ENCODE measurements around the gene KRTAP9-2. TPM values are rescaled to one million over a fixed set of nuclear protein-coding genes. Genes with fewer than 3 reads are reported as not detected.
"Not testable (repeated sequence)": the region's sequence is repeated elsewhere in the genome, so short reads cannot be mapped to it uniquely, and the experiment has no call there.

The KRTAP9-2 gene
- polyA plus RNA-seq, 4 donors: not detected

- not testable (repeated sequence) for DNase-seq (ENCODE audit: low read depth in 4 of 4, low spot score in 2 of 4)
Measured at GRCh38 chr17:41232399-41233105, 6.1 kb downstream of the KRTAP9-2 start, which contains the start of gene KRTAP9-3. Gene KRTAP9-3 (plus strand): TSS chr17:41232449. CDS start chr17:41232502, 53 bp downstream.

GRCh38 chr17:41237116-41237515, 10.7 kb downstream of the KRTAP9-2 start:
- not testable (repeated sequence) for DNase-seq (ENCODE audit: low read depth in 4 of 4, low spot score in 2 of 4)

- DNase-seq (ENCODE audit: low read depth in 4 of 4, low spot score in 2 of 4): not testable (repeated sequence)
Measured at GRCh38 chr17:41237949-41238437, 11.5 kb downstream of the KRTAP9-2 start, which contains the start of gene KRTAP9-8. Gene KRTAP9-8 (plus strand): TSS chr17:41237999. CDS start chr17:41238052, 53 bp downstream.

- not testable (repeated sequence) for DNase-seq (ENCODE audit: low read depth in 4 of 4, low spot score in 2 of 4)
Measured at GRCh38 chr17:41246995-41247787, 20.7 kb downstream of the KRTAP9-2 start.

- DNase-seq (ENCODE audit: low read depth in 4 of 4, low spot score in 2 of 4): not testable (repeated sequence)
Measured at GRCh38 chr17:41249637-41250240, 23.3 kb downstream of the KRTAP9-2 start, which contains the start of gene KRTAP9-4. Gene KRTAP9-4 (plus strand): TSS chr17:41249687. CDS start chr17:41249721, 34 bp downstream.

GRCh38 chr17:41251261-41251660, 24.8 kb downstream of the KRTAP9-2 start:
- no peak for DNase-seq (ENCODE audit: low read depth in 4 of 4, low spot score in 2 of 4)

- no peak for DNase-seq (ENCODE audit: low read depth in 4 of 4, low spot score in 2 of 4)
Measured at GRCh38 chr17:41254861-41255260, 28.4 kb downstream of the KRTAP9-2 start.

- DNase-seq (ENCODE audit: low read depth in 4 of 4, low spot score in 2 of 4): not testable (repeated sequence)
Measured at GRCh38 chr17:41255381-41256290, 29.2 kb downstream of the KRTAP9-2 start, which contains the start of gene KRTAP9-9. Gene KRTAP9-9 (plus strand): TSS chr17:41255384.

- DNase-seq (ENCODE audit: low read depth in 4 of 4, low spot score in 2 of 4): no peak
Measured at GRCh38 chr17:41256291-41256685, 29.8 kb downstream of the KRTAP9-2 start.

- DNase-seq (ENCODE audit: low read depth in 4 of 4, low spot score in 2 of 4): no peak
Measured at GRCh38 chr17:41258406-41258805, 32.0 kb downstream of the KRTAP9-2 start.

GRCh38 chr17:41263212-41263611, 36.8 kb downstream of the KRTAP9-2 start:
- no peak for DNase-seq (ENCODE audit: low read depth in 4 of 4, low spot score in 2 of 4)

GRCh38 chr17:41264599-41264998, 38.2 kb downstream of the KRTAP9-2 start:
- no peak for DNase-seq (ENCODE audit: low read depth in 4 of 4, low spot score in 2 of 4)

- DNase-seq (ENCODE audit: low read depth in 4 of 4, low spot score in 2 of 4): no peak
Measured at GRCh38 chr17:41265078-41265477, 38.6 kb downstream of the KRTAP9-2 start, which contains the start of gene KRTAP9-6. Gene KRTAP9-6 (plus strand): TSS chr17:41265378. CDS start chr17:41265378, 0 bp downstream.

GRCh38 chr17:41267711-41268110, 41.3 kb downstream of the KRTAP9-2 start:
- DNase-seq (ENCODE audit: low read depth in 4 of 4, low spot score in 2 of 4): no peak

- DNase-seq (ENCODE audit: low read depth in 4 of 4, low spot score in 2 of 4): not testable (repeated sequence)
Measured at GRCh38 chr17:41271323-41271722, 44.9 kb downstream of the KRTAP9-2 start.

- no peak for DNase-seq (ENCODE audit: low read depth in 4 of 4, low spot score in 2 of 4)
Measured at GRCh38 chr17:41271858-41272257, 45.4 kb downstream of the KRTAP9-2 start.

GRCh38 chr17:41275648-41276190, 49.3 kb downstream of the KRTAP9-2 start, which contains the start of gene KRTAP9-7:
Gene KRTAP9-7 (plus strand): TSS chr17:41275698. CDS start chr17:41275698, 0 bp downstream.
- not testable (repeated sequence) for DNase-seq (ENCODE audit: low read depth in 4 of 4, low spot score in 2 of 4)
